Inflammatory macrophage (primary cell): ENCODE results near the gene NXPE3.
"Not testable (repeated sequence)": the region's sequence is repeated elsewhere in the genome, so short reads cannot be mapped to it uniquely, and the experiment has no call there.

Experiments
- DNase-seq, 2 donors: peaks; one replicate each; pipeline ENCODE4 v3.0.0-alpha.2; 2020 to 2022

The NXPE3 gene

GRCh38 chr3:101852983-101853840 is 74.2 kb downstream of the NXPE3 start:
- DNase-seq: no peak

GRCh38 chr3:101853982-101854381 is 75.0 kb downstream of the NXPE3 start:
- no peak for DNase-seq

GRCh38 chr3:101854608-101855304 is 75.7 kb downstream of the NXPE3 start:
- no peak for DNase-seq

GRCh38 chr3:101857301-101857741 is 78.3 kb downstream of the NXPE3 start:
- no peak for DNase-seq

- DNase-seq: no peak
Observed at GRCh38 chr3:101858464-101859030, 79.5 kb downstream of the NXPE3 start.

GRCh38 chr3:101859882-101860448 is 81.0 kb downstream of the NXPE3 start:
- DNase-seq: no peak

- no peak for DNase-seq
Observed at GRCh38 chr3:101861212-101861788, 82.3 kb downstream of the NXPE3 start.

GRCh38 chr3:101861789-101862415 is 82.9 kb downstream of the NXPE3 start:
- no peak for DNase-seq

GRCh38 chr3:101862416-101863165 is 83.6 kb downstream of the NXPE3 start:
- no peak for DNase-seq

GRCh38 chr3:101864926-101865325 is 85.9 kb downstream of the NXPE3 start:
- not testable (repeated sequence) for DNase-seq

GRCh38 chr3:101865751-101866509 is 86.9 kb downstream of the NXPE3 start:
- no peak for DNase-seq

GRCh38 chr3:101867511-101867910 is 88.5 kb downstream of the NXPE3 start:
- no peak for DNase-seq

- no peak for DNase-seq
Observed at GRCh38 chr3:101867996-101868395, 89.0 kb downstream of the NXPE3 start.

GRCh38 chr3:101868534-101869464 is 89.8 kb downstream of the NXPE3 start:
- no peak for DNase-seq

GRCh38 chr3:101870138-101870537 is 91.1 kb downstream of the NXPE3 start:
- no peak for DNase-seq

GRCh38 chr3:101873619-101874018 is 94.6 kb downstream of the NXPE3 start:
- DNase-seq: peak; percentile 71 to 89

GRCh38 chr3:101876142-101876541 is 97.1 kb downstream of the NXPE3 start:
- DNase-seq: peak; percentile 30 to 40
